GM10266 (cell line): ENCODE measurements around the gene ZNF566.
A peak's percentile ranks its signal among the peaks of the same experiment; 100 is the strongest.

Source experiments
- DNase-seq: peaks from one replicate; pipeline ENCODE4 v3.0.0; 2012; ENCODE audit errors: extremely low spot score
- TF ChIP-seq, protein P1 (sequence below): IDR thresholded peaks from 2 replicates; pipeline ENCODE4 v1.5.1; 2012; ENCODE audit warnings: mild to moderate bottlenecking, low read depth; ENCODE audit not compliant: control insufficient read depth, insufficient read depth; ENCODE audit errors: missing control alignments

ZNF566 gene

DNA sequence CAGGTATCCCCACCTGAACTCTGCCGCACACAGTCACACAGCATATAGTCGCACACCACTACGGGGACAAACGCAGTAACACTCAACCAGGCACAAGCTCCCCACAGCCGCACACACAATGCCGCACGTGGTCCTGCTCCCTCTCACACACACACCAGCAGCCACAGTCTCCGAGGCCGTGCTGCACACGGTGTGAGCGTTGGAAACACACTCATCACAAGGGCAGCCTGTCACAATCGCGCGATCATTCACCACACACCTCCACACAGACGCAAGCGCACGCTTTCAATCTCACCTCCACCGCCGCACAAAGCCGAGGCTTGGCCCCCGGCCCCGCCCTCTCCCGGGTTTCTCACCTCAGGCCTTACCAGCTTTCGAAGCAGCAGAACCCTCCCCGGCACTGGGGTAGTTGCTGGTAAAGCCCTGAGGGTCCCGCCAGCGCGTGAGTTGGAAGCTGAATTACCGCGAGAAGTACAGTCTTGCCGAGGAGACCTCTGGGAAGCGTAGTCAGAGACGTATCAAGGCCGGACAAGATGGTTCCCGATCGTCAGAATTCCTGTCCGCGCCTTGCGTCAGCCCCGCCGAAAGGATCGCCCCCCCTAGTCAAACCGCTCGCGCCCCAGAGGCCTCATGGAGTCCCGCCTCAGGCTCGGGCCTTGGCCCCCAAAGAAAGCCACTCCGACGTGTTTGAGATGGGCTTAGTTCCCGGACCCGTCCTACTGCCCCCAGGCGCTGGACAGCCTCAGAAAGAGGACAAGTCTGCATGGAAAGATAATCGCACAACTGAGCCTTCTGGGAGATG, at the start of gene ZNF566:
Gene ZNF566, minus strand, starts transcription at position 444 of the 802 bp plus-strand sequence. CDS start 13,004 bp downstream, outside the sequence.
- TF ChIP-seq, protein P1, sequence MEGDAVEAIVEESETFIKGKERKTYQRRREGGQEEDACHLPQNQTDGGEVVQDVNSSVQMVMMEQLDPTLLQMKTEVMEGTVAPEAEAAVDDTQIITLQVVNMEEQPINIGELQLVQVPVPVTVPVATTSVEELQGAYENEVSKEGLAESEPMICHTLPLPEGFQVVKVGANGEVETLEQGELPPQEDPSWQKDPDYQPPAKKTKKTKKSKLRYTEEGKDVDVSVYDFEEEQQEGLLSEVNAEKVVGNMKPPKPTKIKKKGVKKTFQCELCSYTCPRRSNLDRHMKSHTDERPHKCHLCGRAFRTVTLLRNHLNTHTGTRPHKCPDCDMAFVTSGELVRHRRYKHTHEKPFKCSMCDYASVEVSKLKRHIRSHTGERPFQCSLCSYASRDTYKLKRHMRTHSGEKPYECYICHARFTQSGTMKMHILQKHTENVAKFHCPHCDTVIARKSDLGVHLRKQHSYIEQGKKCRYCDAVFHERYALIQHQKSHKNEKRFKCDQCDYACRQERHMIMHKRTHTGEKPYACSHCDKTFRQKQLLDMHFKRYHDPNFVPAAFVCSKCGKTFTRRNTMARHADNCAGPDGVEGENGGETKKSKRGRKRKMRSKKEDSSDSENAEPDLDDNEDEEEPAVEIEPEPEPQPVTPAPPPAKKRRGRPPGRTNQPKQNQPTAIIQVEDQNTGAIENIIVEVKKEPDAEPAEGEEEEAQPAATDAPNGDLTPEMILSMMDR: peak; percentile 13
- DNase-seq: peak; percentile 95

DNA sequence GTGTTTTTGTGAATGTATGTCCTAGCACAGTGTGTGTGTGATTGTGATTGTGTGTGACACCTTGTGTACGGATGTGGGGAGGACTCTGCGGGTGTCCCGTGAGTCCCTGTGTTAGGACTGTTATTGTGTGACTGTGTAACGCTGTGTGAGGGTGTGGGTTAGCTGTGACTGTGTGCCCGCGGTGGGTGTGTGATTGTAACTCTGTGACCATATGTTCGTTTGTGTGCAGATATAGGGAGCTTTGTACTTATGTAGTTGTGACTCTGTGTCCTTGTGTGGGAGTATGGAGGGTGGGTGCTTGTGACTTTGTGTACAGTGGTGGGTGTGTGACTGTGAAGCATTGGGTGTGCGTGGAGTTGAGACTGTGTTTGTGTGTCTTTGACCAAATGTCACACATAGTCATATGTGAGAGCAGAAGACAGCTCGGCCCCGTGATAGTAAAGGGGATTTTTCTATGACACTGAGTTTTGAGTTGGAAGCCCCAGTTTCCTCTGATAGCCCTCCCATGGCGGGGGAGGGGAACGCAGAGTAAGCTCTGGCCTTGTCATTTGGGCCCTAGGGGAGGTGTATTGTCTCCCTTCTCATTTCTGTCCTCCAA, 39.7 kb upstream of the ZNF566 start:
- TF ChIP-seq, protein P1: no peak
- DNase-seq: peak; percentile 29

GRCh38 chr19:36528194-36528920, 39.0 kb upstream of the ZNF566 start, which contains the start of gene ZNF260:
TSS of gene ZNF260 (minus strand) at chr19:36528271. CDS start at chr19:36515238, 13,033 bp downstream.
- DNase-seq: peak; percentile 88
- TF ChIP-seq, protein P1: no peak

GRCh38 chr19:36527873-36528193, 38.5 kb upstream of the ZNF566 start:
- TF ChIP-seq, protein P1: no peak
- no peak for DNase-seq

- peak; percentile 24 for DNase-seq
- TF ChIP-seq, protein P1: no peak
These were observed 38.0 kb upstream of the ZNF566 start for GRCh38 chr19:36527341-36527740.

GRCh38 chr19:36526581-36526980, 37.2 kb upstream of the ZNF566 start:
- TF ChIP-seq, protein P1: no peak
- no peak for DNase-seq
